ENCODE data around the gene CNGA4.

DNA sequence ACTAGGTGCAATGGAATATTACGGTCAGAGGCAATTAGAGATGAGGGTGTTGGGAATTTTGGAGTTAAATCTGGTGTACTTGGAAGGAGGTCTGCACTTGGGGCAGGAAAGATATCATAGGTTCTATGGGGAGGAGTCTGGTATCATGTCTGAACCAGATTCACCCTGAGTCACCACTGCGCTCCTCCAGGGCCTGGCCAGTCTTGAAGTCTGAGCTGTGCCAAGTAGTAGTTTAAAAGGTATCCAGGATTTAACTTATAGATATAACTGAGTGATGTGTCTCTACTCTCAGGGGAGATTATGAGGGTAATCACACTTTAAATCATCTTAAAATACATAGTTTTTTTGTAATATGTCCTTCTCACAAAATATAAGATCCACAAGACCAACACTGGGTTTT lies 6.6 kb downstream of the CNGA4 start:
- TF ChIP-seq, protein P1, sequence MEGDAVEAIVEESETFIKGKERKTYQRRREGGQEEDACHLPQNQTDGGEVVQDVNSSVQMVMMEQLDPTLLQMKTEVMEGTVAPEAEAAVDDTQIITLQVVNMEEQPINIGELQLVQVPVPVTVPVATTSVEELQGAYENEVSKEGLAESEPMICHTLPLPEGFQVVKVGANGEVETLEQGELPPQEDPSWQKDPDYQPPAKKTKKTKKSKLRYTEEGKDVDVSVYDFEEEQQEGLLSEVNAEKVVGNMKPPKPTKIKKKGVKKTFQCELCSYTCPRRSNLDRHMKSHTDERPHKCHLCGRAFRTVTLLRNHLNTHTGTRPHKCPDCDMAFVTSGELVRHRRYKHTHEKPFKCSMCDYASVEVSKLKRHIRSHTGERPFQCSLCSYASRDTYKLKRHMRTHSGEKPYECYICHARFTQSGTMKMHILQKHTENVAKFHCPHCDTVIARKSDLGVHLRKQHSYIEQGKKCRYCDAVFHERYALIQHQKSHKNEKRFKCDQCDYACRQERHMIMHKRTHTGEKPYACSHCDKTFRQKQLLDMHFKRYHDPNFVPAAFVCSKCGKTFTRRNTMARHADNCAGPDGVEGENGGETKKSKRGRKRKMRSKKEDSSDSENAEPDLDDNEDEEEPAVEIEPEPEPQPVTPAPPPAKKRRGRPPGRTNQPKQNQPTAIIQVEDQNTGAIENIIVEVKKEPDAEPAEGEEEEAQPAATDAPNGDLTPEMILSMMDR (IDR thresholded peaks at IDR 0.05; ENCODE audit: low read depth, low read length): no peak
- no peak for TF ChIP-seq MAX (IDR thresholded peaks at IDR 0.05; ENCODE audit: low read depth, low read length)
- TF ChIP-seq POLR2A (IDR thresholded peaks at IDR 0.05; ENCODE audit: extremely low read depth, insufficient read length): no peak
